RPMI8226 (cell line): ENCODE data around the gene CD274.

Experiments used
- DNase-seq: peaks from one replicate; pipeline ENCODE4 v3.0.0-alpha.2; 2015

Gene CD274

DNA sequence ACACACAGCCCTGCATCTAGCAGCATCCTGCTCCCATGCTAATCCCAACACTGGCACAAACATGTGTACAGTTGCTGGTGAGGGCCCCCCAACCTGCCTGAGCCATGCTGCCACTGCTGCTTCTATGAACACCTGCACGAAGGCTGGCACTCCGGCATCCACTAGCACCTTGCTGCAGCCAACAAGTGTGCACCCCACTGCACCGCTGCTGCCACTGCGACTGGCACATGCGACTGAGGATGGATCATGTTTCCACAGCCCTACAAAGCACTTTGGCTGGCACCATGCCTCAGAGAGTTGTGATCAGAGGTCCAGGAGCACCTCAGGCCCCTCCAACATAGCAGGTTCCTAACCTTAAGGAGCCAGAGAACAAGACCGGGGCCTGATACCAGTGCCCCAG, 52.2 kb downstream of the CD274 start:
- no peak for DNase-seq

DNA sequence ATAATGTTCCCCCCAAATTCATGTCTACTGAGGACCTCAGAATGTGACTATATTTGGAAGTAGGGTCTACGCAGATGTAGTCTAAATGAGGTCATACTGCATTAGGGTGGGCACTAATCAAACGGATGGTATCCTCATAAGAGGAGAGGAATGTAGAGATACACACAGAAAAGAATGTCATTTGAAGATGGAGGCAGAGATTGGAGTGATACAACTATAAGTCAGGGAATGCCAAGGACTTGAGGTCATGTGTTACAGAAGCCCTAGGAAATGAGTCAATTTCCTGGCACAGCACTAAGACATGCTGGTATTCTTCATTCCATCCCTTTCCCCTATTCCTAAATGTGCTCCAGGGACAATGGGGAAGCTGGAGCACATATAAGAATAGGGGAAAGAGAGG, 59.2 kb downstream of the CD274 start:
- DNase-seq = no peak

DNA sequence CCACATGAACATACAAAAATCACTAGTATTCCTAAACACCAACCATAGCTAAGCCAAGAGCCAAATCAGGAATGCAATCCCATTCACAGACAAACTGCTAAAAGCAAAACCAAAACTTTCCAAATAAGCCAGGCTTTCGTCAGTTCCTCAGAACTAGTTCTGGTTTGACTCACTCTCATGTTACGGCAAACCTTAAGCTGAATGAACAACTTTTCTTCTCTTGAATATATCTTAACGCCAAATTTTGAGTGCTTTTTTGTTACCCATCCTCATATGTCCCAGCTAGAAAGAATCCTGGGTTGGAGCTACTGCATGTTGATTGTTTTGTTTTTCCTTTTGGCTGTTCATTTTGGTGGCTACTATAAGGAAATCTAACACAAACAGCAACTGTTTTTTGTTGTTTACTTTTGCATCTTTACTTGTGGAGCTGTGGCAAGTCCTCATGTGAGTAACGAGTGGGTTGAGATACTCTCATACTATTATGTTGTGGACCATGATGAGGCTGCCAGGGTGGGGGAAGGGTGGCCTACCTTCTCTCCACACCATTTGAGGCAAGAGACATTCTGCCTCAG, 60.1 kb downstream of the CD274 start, which contains the start of gene PDCD1LG2:
Gene PDCD1LG2, plus strand, starts transcription at position 172 of the 572 bp plus-strand sequence. CDS start 12,016 bp downstream, outside the sequence.
- peak; percentile 23 for DNase-seq

DNA sequence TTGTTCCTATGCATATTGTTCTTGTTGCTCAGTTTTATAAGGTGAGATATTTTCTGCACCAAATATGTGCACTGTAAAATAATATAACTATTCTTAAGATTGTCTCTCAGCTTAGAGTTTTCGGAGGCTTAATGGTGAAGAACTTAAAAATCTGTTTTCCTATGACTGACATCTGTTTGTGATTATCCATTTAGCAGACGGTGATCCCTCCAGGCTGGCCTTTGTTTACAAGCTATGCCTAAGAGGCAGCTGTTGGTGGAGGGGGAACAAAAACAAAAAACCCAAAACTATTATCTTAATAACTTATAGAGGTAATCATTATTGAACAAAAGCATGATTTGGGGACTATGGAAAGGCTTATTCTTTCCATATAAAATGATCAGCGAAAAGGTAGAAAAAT, 60.6 kb downstream of the CD274 start:
- DNase-seq = no peak

DNA sequence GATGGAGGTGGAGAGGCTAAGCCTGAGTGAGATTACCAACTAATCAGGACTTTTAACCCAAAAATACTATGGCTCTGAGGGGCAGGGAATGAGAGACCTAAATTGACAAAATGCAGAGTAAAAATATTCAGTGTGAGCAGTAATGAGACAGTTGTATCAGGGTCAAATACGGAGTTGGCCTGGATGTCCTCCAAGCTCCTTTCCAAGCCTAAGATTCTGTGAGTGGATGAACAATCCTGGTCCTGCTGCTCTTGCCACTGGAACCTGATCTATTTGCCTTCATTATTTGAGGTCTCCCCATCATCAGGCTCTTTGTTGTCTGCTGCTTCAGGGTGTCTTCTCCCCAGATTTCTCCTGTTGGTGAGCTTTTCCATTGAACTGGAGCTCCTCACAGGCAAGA, 61.1 kb downstream of the CD274 start:
- no peak for DNase-seq

DNA sequence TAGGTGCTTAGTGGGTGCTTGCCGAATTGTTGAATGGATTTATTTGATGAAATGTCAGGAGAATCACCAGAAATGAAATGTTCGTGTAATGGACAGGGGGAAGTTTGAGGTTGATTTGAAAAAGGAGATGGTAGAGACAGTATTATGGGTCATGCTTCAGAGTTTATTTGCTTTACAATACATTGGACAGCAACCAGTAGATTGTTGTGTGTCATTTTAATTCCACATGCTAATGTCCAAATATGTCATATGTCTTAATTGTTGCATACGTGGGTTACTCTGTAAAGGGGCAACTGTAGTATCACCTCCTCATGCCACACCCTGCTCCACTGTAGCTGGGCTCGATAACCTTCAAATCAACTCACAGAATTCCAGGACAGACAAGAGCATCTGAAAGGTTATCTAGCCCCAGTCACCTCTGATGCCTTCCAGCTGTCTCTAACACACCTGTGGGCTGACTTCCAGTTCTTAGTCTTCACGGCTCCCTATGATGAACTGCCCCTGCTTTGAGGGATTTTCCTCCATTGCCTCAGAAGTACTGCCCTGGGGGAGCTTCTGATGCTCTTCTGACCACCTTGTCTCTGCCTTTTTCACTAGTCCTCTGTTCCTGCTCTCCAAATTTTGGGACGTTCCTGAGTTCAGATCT, 61.7 kb downstream of the CD274 start:
- DNase-seq = no peak

DNA sequence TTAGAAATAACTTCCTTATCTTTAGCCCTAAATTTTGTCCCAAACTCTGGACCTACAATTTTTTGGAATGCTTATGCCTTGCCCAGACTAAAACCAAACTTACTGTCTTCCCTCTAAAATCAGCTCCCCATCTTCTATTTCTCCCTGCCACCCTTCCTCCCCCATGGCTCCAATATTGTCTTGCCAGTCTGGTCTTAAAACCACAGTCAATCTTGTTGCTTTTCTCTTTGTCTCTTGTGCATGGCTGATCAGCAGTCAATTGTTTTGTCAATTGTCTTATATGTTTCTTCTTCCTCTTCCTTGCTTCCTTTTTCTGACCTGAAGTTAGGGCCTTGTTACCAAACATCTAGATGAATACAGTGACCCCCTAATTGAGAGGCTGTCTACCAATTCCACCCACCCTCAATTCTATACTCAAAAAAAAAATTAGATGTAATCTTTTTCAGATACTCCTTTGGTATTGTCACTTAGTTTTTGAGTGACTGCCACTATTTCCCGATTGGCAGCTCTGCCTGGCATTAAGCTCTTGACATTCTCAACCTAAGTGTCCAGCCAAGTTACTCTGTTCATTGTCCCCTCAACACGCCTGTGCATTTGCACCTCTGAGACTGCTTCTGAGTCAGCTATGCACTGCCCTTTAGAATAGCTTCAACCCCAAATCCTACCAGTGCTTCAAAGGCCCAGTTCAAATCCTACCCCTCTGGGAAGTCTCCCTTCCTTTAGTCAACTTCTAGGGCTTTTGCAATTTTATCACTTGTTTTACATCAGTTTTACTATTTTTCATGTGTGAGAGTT, 62.5 kb downstream of the CD274 start:
- no peak for DNase-seq

DNA sequence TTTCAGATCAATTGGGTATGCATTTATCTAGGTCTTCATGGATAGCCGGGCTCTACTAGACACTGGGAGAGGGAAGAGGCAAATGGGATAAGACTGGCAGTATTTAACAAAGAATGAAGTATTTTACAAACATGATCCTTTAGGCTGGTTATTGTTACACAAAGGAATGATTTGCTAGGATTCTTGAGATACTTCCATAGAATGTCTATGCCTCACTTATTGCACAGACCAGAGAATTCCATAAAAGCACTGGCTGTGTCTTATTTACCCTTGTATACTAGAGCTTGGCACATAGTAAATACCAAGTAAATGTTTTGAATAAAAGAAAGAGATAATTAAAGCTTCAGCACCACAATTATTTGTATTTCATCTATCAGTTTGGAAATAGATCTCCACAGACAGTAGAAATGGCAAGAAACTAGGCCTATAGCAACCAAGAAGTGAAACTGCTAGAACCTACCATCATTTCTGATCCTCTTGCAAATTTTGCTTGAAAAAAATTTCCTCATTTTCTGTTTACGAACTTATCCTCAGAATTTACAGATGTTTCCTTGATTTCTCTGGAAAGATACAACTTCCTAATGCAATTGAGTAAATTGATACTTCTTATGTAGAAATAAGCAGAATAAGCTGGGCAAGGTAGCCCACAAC, 63.7 kb downstream of the CD274 start:
- no peak for DNase-seq

DNA sequence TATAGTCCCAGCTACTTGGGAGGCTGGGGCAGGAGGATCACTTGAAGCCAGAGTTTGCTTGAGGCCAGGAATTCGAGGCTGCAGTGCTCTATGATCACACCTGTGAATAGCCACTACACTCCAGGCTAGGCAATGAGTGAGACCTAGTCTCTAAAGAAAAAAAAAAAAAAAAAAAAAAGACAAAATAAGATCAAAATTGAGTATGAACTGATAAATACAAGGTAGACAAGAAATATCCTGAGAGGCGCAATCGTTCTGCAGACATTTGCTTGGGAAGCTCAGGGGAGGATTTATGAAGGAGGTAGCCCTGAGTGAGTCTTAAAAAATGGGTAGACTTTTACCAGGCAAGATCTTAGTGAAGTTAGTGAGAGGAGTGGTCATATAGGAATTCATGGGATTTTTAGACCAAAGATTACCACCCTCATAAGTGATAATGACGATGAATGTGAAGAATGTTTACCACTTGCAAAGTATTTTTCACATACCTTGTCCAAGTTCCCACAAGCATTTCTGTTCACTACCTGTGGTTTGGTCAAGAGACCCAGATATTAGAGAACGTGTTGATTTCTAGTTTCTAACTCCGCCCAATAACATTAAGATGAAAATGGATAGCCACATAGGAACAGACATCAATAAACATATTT, 64.4 kb downstream of the CD274 start:
- DNase-seq = no peak

DNA sequence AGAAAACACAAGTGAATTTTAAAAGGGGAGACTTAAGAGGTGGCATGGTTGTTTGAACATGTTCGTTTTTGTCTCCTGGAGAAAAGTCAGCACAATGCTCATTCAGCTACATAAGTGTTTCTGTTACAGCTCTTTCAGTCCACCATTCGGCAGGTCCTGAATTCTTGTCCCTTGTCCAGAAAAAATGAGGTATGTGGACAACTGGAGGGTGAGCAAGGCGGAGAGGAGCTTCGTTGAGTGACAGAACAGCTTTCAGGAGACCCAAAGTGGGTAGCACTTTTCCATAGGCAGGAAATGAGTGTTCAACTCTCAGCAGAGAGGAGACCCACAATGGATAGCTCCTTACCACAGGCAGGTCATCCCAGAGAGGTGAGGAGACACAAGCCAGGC, 64.9 kb downstream of the CD274 start:
- DNase-seq = no peak

DNA sequence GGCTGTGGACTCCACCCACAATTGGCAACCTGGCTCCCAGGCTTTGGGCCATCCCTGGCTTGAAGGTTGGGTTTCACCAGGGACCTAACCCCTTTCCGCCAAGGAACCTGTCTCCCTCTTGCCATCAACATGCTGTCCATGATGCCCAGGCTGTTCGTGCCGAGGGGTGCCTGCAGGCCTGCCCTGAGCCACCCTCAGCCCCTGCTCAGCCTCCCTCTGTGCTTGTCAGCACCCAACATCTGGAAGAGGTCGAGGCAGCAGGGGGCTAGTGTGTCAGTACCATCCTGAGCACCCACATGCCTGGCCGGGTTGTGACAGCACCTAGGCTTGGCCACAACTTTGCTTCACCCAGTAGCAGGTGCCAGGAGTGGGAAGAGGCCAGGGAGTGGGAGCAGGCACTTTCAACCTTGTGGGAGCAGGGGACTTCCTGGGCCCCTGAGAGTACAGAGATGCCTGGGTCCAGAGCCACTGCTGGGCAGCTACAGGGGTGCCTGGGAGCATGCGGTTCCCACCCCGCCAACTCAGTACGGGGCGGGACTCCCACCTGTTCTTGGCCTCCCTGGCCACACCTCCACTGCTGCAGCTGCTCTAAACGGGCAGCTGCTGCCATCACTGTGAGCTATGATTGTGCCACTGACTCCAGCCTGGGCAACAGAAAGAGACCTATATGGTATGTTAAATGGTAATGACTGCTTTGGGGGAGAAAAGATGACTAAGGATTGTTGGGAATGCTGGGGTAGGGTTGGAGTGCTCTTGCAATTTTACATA, 66.3 kb downstream of the CD274 start:
- DNase-seq = no peak

DNA sequence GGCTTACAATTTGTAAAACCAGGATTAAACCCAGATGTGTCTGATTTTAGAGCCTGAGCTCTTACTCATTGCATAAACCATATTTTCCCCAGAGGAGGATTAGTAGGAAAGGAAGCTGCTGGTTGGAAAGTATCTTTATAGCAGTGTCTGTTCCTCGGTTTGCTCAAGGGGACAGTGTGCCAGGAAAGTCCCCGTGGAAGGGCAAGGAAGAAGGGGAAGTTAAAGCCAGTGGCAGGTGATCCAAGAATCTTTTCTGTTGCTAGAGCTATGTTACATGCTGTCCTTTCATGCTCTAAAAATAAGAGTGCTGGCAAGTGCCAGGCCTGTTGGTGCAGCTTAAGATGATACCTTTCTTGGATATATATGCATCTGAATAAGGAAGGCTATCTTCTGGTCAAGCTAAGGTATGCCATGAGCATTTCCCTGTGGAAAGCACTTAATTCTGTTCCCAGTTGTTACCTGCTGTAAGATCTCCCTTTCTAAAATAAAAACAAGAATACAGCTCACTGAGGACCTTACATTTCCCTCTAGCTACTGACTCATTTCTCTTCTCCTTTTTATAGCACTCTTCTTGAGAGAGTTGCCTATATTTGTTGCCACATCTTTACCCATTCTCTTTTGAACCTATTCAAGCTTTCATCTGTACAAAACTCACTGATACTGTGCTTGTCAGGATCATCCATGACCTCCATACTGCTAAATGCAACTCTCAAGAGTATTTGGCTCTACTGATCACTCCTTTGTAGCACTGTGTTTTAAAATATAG, 68.0 kb downstream of the CD274 start:
- DNase-seq = no peak

DNA sequence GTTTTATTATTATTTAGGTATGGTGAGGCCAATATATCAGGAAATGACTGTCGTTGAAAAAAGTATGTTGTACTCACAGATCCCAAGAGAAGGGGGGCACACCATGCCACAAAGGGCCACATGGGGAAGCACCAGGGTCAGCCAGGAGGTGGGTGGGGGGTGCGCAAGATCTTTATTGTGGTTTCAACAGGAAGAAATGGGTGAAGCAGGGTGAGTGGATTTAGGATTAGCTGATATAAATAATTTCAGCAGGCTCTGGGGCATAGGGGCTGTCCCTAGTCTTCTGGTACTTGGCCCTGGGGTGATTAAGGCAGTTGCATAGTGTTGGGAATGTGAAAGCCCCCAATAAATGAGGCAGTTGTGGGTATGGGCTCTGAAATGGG, 68.6 kb downstream of the CD274 start:
- DNase-seq = no peak
